Heart left ventricle (tissue), 16 donors: ENCODE data around the gene IPO13. TPM values are rescaled to one million over a fixed set of nuclear protein-coding genes. Genes with fewer than 3 reads are reported as not detected.
A peak's percentile ranks its signal among the peaks of the same experiment; 100 is the strongest.

Experiments used
- ATAC-seq, 4 donors: fragments of 200-7000 bp; cut with Tn5 transposase; one replicate each; pipeline ENCODE4 v1.9.1; 2020 to 2022; ENCODE audit warnings: moderate library complexity in 4 of 4, mild to moderate bottlenecking in 3 of 4, moderate number of reproducible peaks in 1 of 4
- DNase-seq, 5 donors: peaks; one replicate each; pipeline ENCODE4 v3.0.0-alpha.2; 2020
- H3K27ac ChIP-seq, 12 donors: fragments of 200-600 bp; sonication (generic) in 4 of 12; one replicate each; pipeline versions ENCODE4 v1.5.0 to v1.8.0; 2016 to 2022; ENCODE audit warnings: mild to moderate bottlenecking in 2 of 12
- H3K27me3 ChIP-seq, 9 donors: fragments of 200-600 bp; sonication (generic) in 2 of 9; one replicate each; pipeline versions ENCODE4 v1.5.1 to v1.8.0; 2016 to 2022; ENCODE audit warnings: mild to moderate bottlenecking in 3 of 9
- H3K36me3 ChIP-seq, 9 donors: fragments of 200-600 bp; sonication (generic) in 2 of 9; one replicate each; pipeline versions ENCODE4 v1.5.0 to v1.8.0; 2018 to 2022; ENCODE audit warnings: mild to moderate bottlenecking in 2 of 9
- H3K4me1 ChIP-seq, 12 donors: fragments of 200-600 bp; sonication (generic) in 4 of 12; one replicate each; pipeline versions ENCODE4 v1.5.0 to v1.8.0; 2016 to 2022; ENCODE audit warnings: mild to moderate bottlenecking in 3 of 12
- H3K4me3 ChIP-seq, 12 donors: fragments of 200-600 bp; sonication (generic) in 4 of 12; one replicate each; pipeline versions ENCODE4 v1.5.0 to v1.8.0; 2017 to 2022; ENCODE audit warnings: mild to moderate bottlenecking in 9 of 12, moderate library complexity in 4 of 12
- H3K9me3 ChIP-seq, 12 donors: fragments of 200-600 bp; sonication (generic) in 4 of 12; one replicate each; pipeline versions ENCODE4 v1.5.0 to v1.8.0; 2016 to 2022; ENCODE audit warnings: mild to moderate bottlenecking in 1 of 12
- POLR2A ChIP-seq, 2 donors: fragments of 450-650 bp; IDR thresholded peaks; one replicate each; pipeline ENCODE4 v1.6.1; 2017; ENCODE audit warnings: antibody characterized with exemption in 2 of 2, mild to moderate bottlenecking in 2 of 2, moderate library complexity in 2 of 2
- WGBS, 4 donors: extraction: QIAGEN DNeasy Blood & Tissue Kit in 2 of 4; methylation state at CpG; one replicate each; pipeline versions ENCODE4 v1.1.5 to v1.1.7; 2013 to 2018; 5-methylcytosine and 5-hydroxymethylcytosine counted together
- intact Hi-C, 10 donors: fragments of 100-400 bp; cut with DNase I; formaldehyde crosslinking; loops; one replicate each; pipeline versions ENCODE4 v1.11.1 to v1.14.2; 2022
- polyA plus RNA-seq, 2 donors: library from polyadenylated mRNA; stranded (reverse); fragments of 200-250 nt; gene quantifications; one replicate each; pipeline ENCODE4 v1.2.3, GENCODE V29; 2013
- total RNA-seq, 9 donors: library from RNA; depleted of rRNA in 2 of 9; stranded (reverse); fragments of >200 nt in 2 of 9; fragmentation: NEBNext Ultra II Directional in 3 of 9; extraction: Animal tissue kit (Norgen Biotek cat#: 25700) in 3 of 9; gene quantifications; one replicate each; pipeline versions ENCODE4 v1.1.0 to v1.2.4, GENCODE V29; 2016 to 2023
- TF ChIP-seq, protein P1 (sequence below), 12 donors: fragments of 200-600 bp; sonication (generic) in 4 of 12; IDR thresholded peaks; one replicate each; pipeline versions ENCODE4 v1.5.0 to v1.8.0; 2018 to 2022; ENCODE audit warnings: antibody characterized with exemption in 12 of 12, mild to moderate bottlenecking in 5 of 12
- donor health status: ischemic (EF 13 %, LVEDD 7.1; RV severe dilation, severe dysfunction).
- donor health status: healthy with polysubstance abuse.
- donor health status: DM: no; HTN: yes; CAD: no.
- donor health status: DM: no; HTN: no; CAD: no.
- donor health status: ischemic (EF 25% LVEDD 6.9; RV normal size, moderate dysfunction).
- donor health status: ischemic (EF 25% LVEDD 5.7; RV mildly dilated, moderate dysfunction).
- donor health status: healthy.
- donor health status: DM: yes; HTN: yes; CAD: no.
- donor health status: ischemic (EF 35%, LVEDD 5.7; RV mildly dilated, moderate dysfunction).
- donor health status: nonischemic (EF 11% LVEDD 7.7; RV severe dilation, severe dysfunction).
- donor health status: DM: yes; HTN: yes; CAD: no.
- donor health status: PGD.
- donor health status: ischemic (EF 29% LVEDD 5.4; RV normal size, mild dysfunction).
- donor health status: nonischemic (EF 23%, LVEDD 6.1; RV moderate dilation, normal function).

IPO13 gene
- total and polyA plus RNA-seq, 11 donors: 29.9 to 71.0 (median 54.6) TPM

GRCh38 chr1:43969746-43970466 lies 23.2 kb downstream of the IPO13 start, which contains the start of gene DPH2:
Gene DPH2, plus strand, starts transcription at chr1:43970010. Its CDS starts 166 bp downstream, at chr1:43970176.
- Histone ChIP-seq H3K4me3 (peak within 1 kb of the TSS; percentile 61 to 96 (median 76)), H3K9me3 (no peaks in the 10 kb centered on the region), H3K4me1 (peaks cover 0 to 27% (median 17%) of the 10 kb centered on the region in 12 donors), H3K27me3 (no peaks in the 10 kb centered on the region), H3K36me3 (peaks cover 0 to 42% (median 24%) of the 10 kb centered on the region in 9 donors), H3K27ac (peak within 1 kb of the TSS in 5 of 12 donors; percentile 6 to 58 (median 44))
- TF ChIP-seq, protein P1, sequence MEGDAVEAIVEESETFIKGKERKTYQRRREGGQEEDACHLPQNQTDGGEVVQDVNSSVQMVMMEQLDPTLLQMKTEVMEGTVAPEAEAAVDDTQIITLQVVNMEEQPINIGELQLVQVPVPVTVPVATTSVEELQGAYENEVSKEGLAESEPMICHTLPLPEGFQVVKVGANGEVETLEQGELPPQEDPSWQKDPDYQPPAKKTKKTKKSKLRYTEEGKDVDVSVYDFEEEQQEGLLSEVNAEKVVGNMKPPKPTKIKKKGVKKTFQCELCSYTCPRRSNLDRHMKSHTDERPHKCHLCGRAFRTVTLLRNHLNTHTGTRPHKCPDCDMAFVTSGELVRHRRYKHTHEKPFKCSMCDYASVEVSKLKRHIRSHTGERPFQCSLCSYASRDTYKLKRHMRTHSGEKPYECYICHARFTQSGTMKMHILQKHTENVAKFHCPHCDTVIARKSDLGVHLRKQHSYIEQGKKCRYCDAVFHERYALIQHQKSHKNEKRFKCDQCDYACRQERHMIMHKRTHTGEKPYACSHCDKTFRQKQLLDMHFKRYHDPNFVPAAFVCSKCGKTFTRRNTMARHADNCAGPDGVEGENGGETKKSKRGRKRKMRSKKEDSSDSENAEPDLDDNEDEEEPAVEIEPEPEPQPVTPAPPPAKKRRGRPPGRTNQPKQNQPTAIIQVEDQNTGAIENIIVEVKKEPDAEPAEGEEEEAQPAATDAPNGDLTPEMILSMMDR (IDR thresholded peaks at IDR 0.05): peak in 1 of 12 donors; percentile 15
- peak in 1 of 2 donors; percentile 53 for TF ChIP-seq POLR2A (IDR thresholded peaks at IDR 0.05)
- DNase-seq: peak; percentile 97 to 98 (median 98)
- peak; percentile 91 to 95 (median 92) for ATAC-seq
- WGBS, 4 donors: 0 to 1% (median 1%) methylated on average over 31 to 47 of the region's 47 CpGs
- intact Hi-C loops: loop anchor here in 1 of 10 donors (2.0 kb wide), 1 partner anchor 21 kb away; no protein-coding TSS in a partner anchor

- intact Hi-C loops: no loop called here
- DNase-seq: no peak
- Histone ChIP-seq H3K36me3 (peaks cover 0 to 39% (median 24%) of the 10 kb centered on the region in 9 donors), H3K4me1 (peaks cover under 1 to 30% (median 18%) of the 10 kb centered on the region in 12 donors), H3K9me3 (no peaks in the 10 kb centered on the region), H3K27ac (peak overlapping the region in 2 of 12 donors; percentile 6 to 52), H3K27me3 (no peaks in the 10 kb centered on the region), H3K4me3 (peak overlapping the region; percentile 61 to 96 (median 76))
- no peak for TF ChIP-seq POLR2A (IDR thresholded peaks at IDR 0.05)
- TF ChIP-seq, protein P1 (IDR thresholded peaks at IDR 0.05): no peak
- ATAC-seq: no peak
- WGBS, 4 donors: 48 to 56% (median 53%) methylated on average over 5 of the region's 5 CpGs
Observed at GRCh38 chr1:43970502-43970901, 23.8 kb downstream of the IPO13 start.

GRCh38 chr1:43970911-43971310 lies 24.2 kb downstream of the IPO13 start:
- DNase-seq: peak in 1 of 5 donors; percentile 54
- ATAC-seq: no peak
- Histone ChIP-seq H3K4me1 (peaks cover 5 to 34% (median 22%) of the 10 kb centered on the region in 12 donors), H3K4me3 (peak overlapping the region in 8 of 12 donors; percentile 61 to 96 (median 88)), H3K27ac (no peak overlapping the region), H3K27me3 (no peaks in the 10 kb centered on the region), H3K36me3 (peaks cover 0 to 36% (median 23%) of the 10 kb centered on the region in 9 donors), H3K9me3 (no peaks in the 10 kb centered on the region)
- intact Hi-C loops: no loop called here
- 90 to 92% (median 92%) methylated on average over 9 of the region's 9 CpGs for WGBS, 4 donors
- TF ChIP-seq, protein P1 (IDR thresholded peaks at IDR 0.05): no peak
- no peak for TF ChIP-seq POLR2A (IDR thresholded peaks at IDR 0.05)

GRCh38 chr1:43971336-43971980 lies 24.7 kb downstream of the IPO13 start:
- Histone ChIP-seq H3K36me3 (peaks cover 0 to 35% (median 22%) of the 10 kb centered on the region in 9 donors), H3K4me1 (peaks cover 6 to 40% (median 28%) of the 10 kb centered on the region in 12 donors), H3K4me3 (peak overlapping the region in 1 of 12 donors; percentile 77), H3K27ac (no peak overlapping the region), H3K27me3 (no peaks in the 10 kb centered on the region), H3K9me3 (no peaks in the 10 kb centered on the region)
- intact Hi-C loops: no loop called here
- ATAC-seq: no peak
- TF ChIP-seq, protein P1 (IDR thresholded peaks at IDR 0.05): no peak
- TF ChIP-seq POLR2A (IDR thresholded peaks at IDR 0.05): no peak
- 95 to 98% (median 97%) methylated on average over 7 to 17 of the region's 17 CpGs for WGBS, 4 donors
- DNase-seq: peak in 1 of 5 donors; percentile 52
